ENCODE data around the gene GPR173. TPM values are rescaled to one million over a fixed set of nuclear protein-coding genes. Genes with fewer than 3 reads are reported as not detected.

Gene GPR173
- total RNA-seq, 1 donor from 2014 or later: 7.9 TPM

GRCh38 chrX:53004038-53004437, 44.6 kb upstream of the GPR173 start:
- Mint-ChIP-seq H3K4me1 (ENCODE audit: low read depth) (peaks cover 7% of the 10 kb centered on the region), H3K36me3 (ENCODE audit: low read depth) (no peaks in the 10 kb centered on the region), H3K9me3 (ENCODE audit: low read depth) (peaks cover 20% of the 10 kb centered on the region), H3K4me3 (ENCODE audit: unreplicated experiment) (no peak overlapping the region), H3K27ac (ENCODE audit: unreplicated experiment) (no peak overlapping the region), H3K27me3 (ENCODE audit: low read depth) (no peaks in the 10 kb centered on the region)
- DNase-seq (ENCODE audit: low spot score): no peak
- no peak for TF ChIP-seq CTCF (IDR thresholded peaks at IDR 0.05)

- TF ChIP-seq CTCF (IDR thresholded peaks at IDR 0.05): no peak
- no peak overlapping the region for H3K27ac Mint-ChIP-seq (ENCODE audit: unreplicated experiment)
- no peak overlapping the region for H3K4me3 Mint-ChIP-seq (ENCODE audit: unreplicated experiment)
- H3K27me3 Mint-ChIP-seq (ENCODE audit: low read depth): no peaks in the 10 kb centered on the region
- peaks cover 7% of the 10 kb centered on the region for H3K4me1 Mint-ChIP-seq (ENCODE audit: low read depth)
- H3K36me3 Mint-ChIP-seq (ENCODE audit: low read depth): no peaks in the 10 kb centered on the region
- no peak for DNase-seq (ENCODE audit: low spot score)
- H3K9me3 Mint-ChIP-seq (ENCODE audit: low read depth): peaks cover 21% of the 10 kb centered on the region
These were observed 43.8 kb upstream of the GPR173 start for GRCh38 chrX:53004811-53005210.

- Mint-ChIP-seq H3K9me3 (ENCODE audit: low read depth) (peaks cover 21% of the 10 kb centered on the region), H3K36me3 (ENCODE audit: low read depth) (no peaks in the 10 kb centered on the region), H3K4me1 (ENCODE audit: low read depth) (peaks cover 7% of the 10 kb centered on the region), H3K4me3 (ENCODE audit: unreplicated experiment) (no peak overlapping the region), H3K27me3 (ENCODE audit: low read depth) (no peaks in the 10 kb centered on the region), H3K27ac (ENCODE audit: unreplicated experiment) (no peak overlapping the region)
- no peak for TF ChIP-seq CTCF (IDR thresholded peaks at IDR 0.05)
- DNase-seq (ENCODE audit: low spot score): no peak
These were observed 43.3 kb upstream of the GPR173 start for GRCh38 chrX:53005327-53005726.

- no peak for TF ChIP-seq CTCF (IDR thresholded peaks at IDR 0.05)
- H3K4me1 Mint-ChIP-seq (ENCODE audit: low read depth): peaks cover 7% of the 10 kb centered on the region
- no peak overlapping the region for H3K4me3 Mint-ChIP-seq (ENCODE audit: unreplicated experiment)
- H3K27me3 Mint-ChIP-seq (ENCODE audit: low read depth): no peaks in the 10 kb centered on the region
- H3K36me3 Mint-ChIP-seq (ENCODE audit: low read depth): no peaks in the 10 kb centered on the region
- no peak overlapping the region for H3K27ac Mint-ChIP-seq (ENCODE audit: unreplicated experiment)
- H3K9me3 Mint-ChIP-seq (ENCODE audit: low read depth): peaks cover 15% of the 10 kb centered on the region
- DNase-seq (ENCODE audit: low spot score): no peak
These were observed 39.6 kb upstream of the GPR173 start for GRCh38 chrX:53009032-53009431.

GRCh38 chrX:53013291-53013690, 35.3 kb upstream of the GPR173 start:
- H3K27ac Mint-ChIP-seq (ENCODE audit: unreplicated experiment): no peak overlapping the region
- no peak for TF ChIP-seq CTCF (IDR thresholded peaks at IDR 0.05)
- H3K36me3 Mint-ChIP-seq (ENCODE audit: low read depth): no peaks in the 10 kb centered on the region
- H3K27me3 Mint-ChIP-seq (ENCODE audit: low read depth): peaks cover 2% of the 10 kb centered on the region
- H3K9me3 Mint-ChIP-seq (ENCODE audit: low read depth): peaks cover 9% of the 10 kb centered on the region
- H3K4me3 Mint-ChIP-seq (ENCODE audit: unreplicated experiment): no peak overlapping the region
- H3K4me1 Mint-ChIP-seq (ENCODE audit: low read depth): no peaks in the 10 kb centered on the region
- DNase-seq (ENCODE audit: low spot score): no peak
